Ascending aorta (tissue), 2 donors: ENCODE data around the gene RUBCN. TPM values are rescaled to one million over a fixed set of nuclear protein-coding genes. Genes with fewer than 3 reads are reported as not detected.

Experiments
- DNase-seq, 2 donors: peaks; one replicate each; pipeline ENCODE4 v3.0.0-alpha.2; 2019; ENCODE audit warnings: low spot score in 2 of 2
- H3K27ac ChIP-seq, 2 donors: fragments of 200-600 bp; sonication (generic); one replicate each; pipeline ENCODE4 v1.5.1; 2016 to 2017; ENCODE audit warnings: mild to moderate bottlenecking in 1 of 2
- H3K27me3 ChIP-seq: fragments of 200-600 bp; sonication (generic); one replicate; pipeline ENCODE4 v1.5.1; 2017
- H3K36me3 ChIP-seq, 2 donors: fragments of 200-600 bp; sonication (generic); one replicate each; pipeline ENCODE4 v1.5.1; 2016
- H3K4me1 ChIP-seq, 2 donors: fragments of 200-600 bp; sonication (generic); one replicate each; pipeline ENCODE4 v1.5.1; 2016 to 2017; ENCODE audit warnings: mild to moderate bottlenecking in 1 of 2
- H3K4me3 ChIP-seq, 2 donors: fragments of 200-600 bp; sonication (generic); one replicate each; pipeline ENCODE4 v1.5.1; 2016 to 2017; ENCODE audit warnings: mild to moderate bottlenecking in 1 of 2
- H3K9me3 ChIP-seq, 2 donors: fragments of 200-600 bp; sonication (generic); one replicate each; pipeline ENCODE4 v1.5.1; 2016
- intact Hi-C: fragments of 100-400 bp; cut with DNase I; formaldehyde crosslinking; loops from one replicate; pipeline ENCODE4 v1.15.1; 2023
- total RNA-seq: library from RNA; depleted of rRNA; stranded (reverse); fragments of >200 nt; gene quantifications from one replicate; pipeline ENCODE4 v1.1.0, GENCODE V29; 2016
- TF ChIP-seq, protein P1 (sequence below), 3 experiments: fragments of 200-600 bp in 2 of 3; fragments of 450-650 bp in 1 of 3; sonication (generic) in 2 of 3; IDR thresholded peaks; one replicate each; pipeline ENCODE4 v1.5.1; 2016 to 2019; ENCODE audit warnings: antibody characterized with exemption in 3 of 3, mild to moderate bottlenecking in 1 of 3, moderate library complexity in 1 of 3

RUBCN gene
- 27.4 TPM for total RNA-seq

GRCh38 chr3:197736491-197737318, at the start of gene RUBCN:
Gene RUBCN (minus strand): TSS chr3:197736904. CDS start chr3:197736719, 185 bp downstream.
- TF ChIP-seq, protein P1, sequence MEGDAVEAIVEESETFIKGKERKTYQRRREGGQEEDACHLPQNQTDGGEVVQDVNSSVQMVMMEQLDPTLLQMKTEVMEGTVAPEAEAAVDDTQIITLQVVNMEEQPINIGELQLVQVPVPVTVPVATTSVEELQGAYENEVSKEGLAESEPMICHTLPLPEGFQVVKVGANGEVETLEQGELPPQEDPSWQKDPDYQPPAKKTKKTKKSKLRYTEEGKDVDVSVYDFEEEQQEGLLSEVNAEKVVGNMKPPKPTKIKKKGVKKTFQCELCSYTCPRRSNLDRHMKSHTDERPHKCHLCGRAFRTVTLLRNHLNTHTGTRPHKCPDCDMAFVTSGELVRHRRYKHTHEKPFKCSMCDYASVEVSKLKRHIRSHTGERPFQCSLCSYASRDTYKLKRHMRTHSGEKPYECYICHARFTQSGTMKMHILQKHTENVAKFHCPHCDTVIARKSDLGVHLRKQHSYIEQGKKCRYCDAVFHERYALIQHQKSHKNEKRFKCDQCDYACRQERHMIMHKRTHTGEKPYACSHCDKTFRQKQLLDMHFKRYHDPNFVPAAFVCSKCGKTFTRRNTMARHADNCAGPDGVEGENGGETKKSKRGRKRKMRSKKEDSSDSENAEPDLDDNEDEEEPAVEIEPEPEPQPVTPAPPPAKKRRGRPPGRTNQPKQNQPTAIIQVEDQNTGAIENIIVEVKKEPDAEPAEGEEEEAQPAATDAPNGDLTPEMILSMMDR (IDR thresholded peaks at IDR 0.05): no peak
- peak within 1 kb of the TSS; percentile 87 to 99 for H3K4me3 ChIP-seq
- no peaks in the 10 kb centered on the region for H3K36me3 ChIP-seq
- H3K27me3 ChIP-seq: no peaks in the 10 kb centered on the region
- H3K27ac ChIP-seq: peak within 1 kb of the TSS; percentile 89 to 95
- peaks cover 0 to 4% of the 10 kb centered on the region in 2 donors for H3K4me1 ChIP-seq
- intact Hi-C loops: loop anchor here (1.0 to 5.0 kb wide), 4 partner anchors 13 to 216 kb away; partner anchors contain the start of genes FYTTD1, LRCH3 and RPL35A
- H3K9me3 ChIP-seq: no peaks in the 10 kb centered on the region
- peak; percentile 84 to 97 for DNase-seq

- intact Hi-C loops: no loop called here
- Histone ChIP-seq H3K4me1 (no peaks in the 10 kb centered on the region), H3K4me3 (no peak overlapping the region), H3K27ac (no peak overlapping the region), H3K36me3 (peaks cover 32 to 65% of the 10 kb centered on the region in 2 donors), H3K27me3 (no peaks in the 10 kb centered on the region), H3K9me3 (no peaks in the 10 kb centered on the region)
- DNase-seq: no peak
- TF ChIP-seq, protein P1 (IDR thresholded peaks at IDR 0.05): no peak
Measured at GRCh38 chr3:197784019-197784585, 47.4 kb upstream of the RUBCN start.

GRCh38 chr3:197782230-197782629, 45.5 kb upstream of the RUBCN start:
- intact Hi-C loops: no loop called here

DNA sequence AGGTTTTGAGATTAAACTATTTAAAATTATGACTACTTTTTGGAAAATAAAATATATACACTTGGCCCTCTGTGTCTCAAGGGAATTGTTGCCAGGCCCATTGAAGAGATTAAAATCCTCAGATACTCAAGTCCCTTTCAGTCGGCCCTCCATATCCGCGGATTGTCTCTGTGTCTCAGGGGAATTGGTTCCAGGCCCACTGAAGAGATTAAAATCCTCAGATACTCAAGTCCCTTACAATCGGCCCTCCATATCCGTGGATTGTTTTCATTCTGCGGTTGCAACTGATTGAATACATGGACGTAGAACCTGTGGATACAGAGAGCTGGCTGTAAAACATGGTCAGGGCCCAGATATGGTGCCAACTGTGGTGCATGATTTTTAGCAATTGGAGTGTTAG, 38.6 kb upstream of the RUBCN start:
- H3K9me3 ChIP-seq: no peaks in the 10 kb centered on the region
- TF ChIP-seq, protein P1 (IDR thresholded peaks at IDR 0.05): no peak
- no peaks in the 10 kb centered on the region for H3K27me3 ChIP-seq
- no peak for DNase-seq
- H3K27ac ChIP-seq: no peak overlapping the region
- H3K4me3 ChIP-seq: no peak overlapping the region
- intact Hi-C loops: no loop called here
- peaks cover 68 to 95% of the 10 kb centered on the region in 2 donors for H3K36me3 ChIP-seq
- no peaks in the 10 kb centered on the region for H3K4me1 ChIP-seq

More at GRCh38 chr3:197782230-197782629, 45.5 kb upstream of the RUBCN start:
- no peaks in the 10 kb centered on the region for H3K9me3 ChIP-seq
- H3K27ac ChIP-seq: no peak overlapping the region
- H3K4me1 ChIP-seq: no peaks in the 10 kb centered on the region
- TF ChIP-seq, protein P1 (IDR thresholded peaks at IDR 0.05): no peak
- H3K4me3 ChIP-seq: no peak overlapping the region
- peaks cover 51 to 83% of the 10 kb centered on the region in 2 donors for H3K36me3 ChIP-seq
- H3K27me3 ChIP-seq: no peaks in the 10 kb centered on the region
- no peak for DNase-seq

- H3K9me3 ChIP-seq: no peaks in the 10 kb centered on the region
- DNase-seq: no peak
- H3K36me3 ChIP-seq: peaks cover 29 to 55% of the 10 kb centered on the region in 2 donors
- intact Hi-C loops: no loop called here
- TF ChIP-seq, protein P1 (IDR thresholded peaks at IDR 0.05): no peak
- H3K27me3 ChIP-seq: no peaks in the 10 kb centered on the region
- H3K4me1 ChIP-seq: no peaks in the 10 kb centered on the region
- no peak overlapping the region for H3K27ac ChIP-seq
- H3K4me3 ChIP-seq: no peak overlapping the region
Measured at GRCh38 chr3:197761784-197762183, 25.1 kb upstream of the RUBCN start.
